CD4-positive, alpha-beta T cell treated with Interleukin-21 for 1 hour (primary cell): ENCODE results near the gene PRKCQ.

Source experiments
- DNase-seq: peaks from one replicate; pipeline ENCODE4 v3.0.0-alpha.2; 2020

Gene PRKCQ

GRCh38 chr10:6518791-6519429 is 61.2 kb downstream of the PRKCQ start:
- DNase-seq, result peak; percentile 41

- DNase-seq, result peak; percentile 41
Observed at GRCh38 chr10:6516929-6517284, 63.2 kb downstream of the PRKCQ start.

GRCh38 chr10:6516281-6516928 is 63.7 kb downstream of the PRKCQ start:
- DNase-seq, result no peak

GRCh38 chr10:6514844-6515780 is 65.0 kb downstream of the PRKCQ start:
- DNase-seq, result no peak

DNA sequence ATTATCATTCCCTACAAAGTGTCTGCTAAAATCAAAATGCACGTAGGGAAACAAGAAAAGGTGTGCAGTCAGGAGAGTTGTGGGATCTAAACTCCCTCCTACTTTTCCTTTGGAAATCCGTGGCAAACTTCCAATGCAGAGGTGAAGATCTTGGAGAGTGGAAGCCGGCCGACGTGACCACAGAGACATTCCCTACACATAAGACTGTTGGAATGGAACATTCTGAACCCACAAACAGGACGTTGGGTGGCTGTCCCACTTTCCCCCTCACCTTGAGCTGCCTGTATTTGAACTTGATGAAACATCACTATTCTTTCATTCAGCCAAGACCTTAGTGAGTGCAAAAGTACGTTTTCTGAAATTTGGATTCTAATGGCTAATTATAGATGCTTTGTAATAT is 65.9 kb downstream of the PRKCQ start:
- DNase-seq, result no peak

GRCh38 chr10:6513476-6513875 is 66.6 kb downstream of the PRKCQ start:
- DNase-seq, result peak; percentile 49

GRCh38 chr10:6512182-6512581 is 67.9 kb downstream of the PRKCQ start:
- no peak for DNase-seq

DNA sequence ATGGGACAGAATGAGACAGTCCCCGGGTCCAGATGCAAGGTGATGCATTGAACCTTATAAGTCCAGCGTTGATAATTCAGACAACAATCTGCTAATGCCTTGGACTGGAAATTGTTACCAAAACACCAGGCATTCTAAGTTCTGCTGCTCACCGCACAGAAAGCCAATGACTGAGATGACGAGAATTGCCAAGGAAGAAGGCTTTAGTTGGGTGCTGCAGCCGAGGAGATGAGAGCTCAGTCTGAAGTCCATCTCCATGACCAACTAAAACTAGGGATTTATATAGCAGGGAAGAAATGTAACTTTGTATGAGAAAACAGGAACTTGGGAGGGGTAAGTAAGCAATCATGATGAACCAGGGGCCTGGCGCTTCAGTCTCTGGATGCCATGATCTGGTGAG is 68.7 kb downstream of the PRKCQ start:
- no peak for DNase-seq

- DNase-seq, result peak; percentile 56
Observed at GRCh38 chr10:6507311-6507710, 72.8 kb downstream of the PRKCQ start.

DNA sequence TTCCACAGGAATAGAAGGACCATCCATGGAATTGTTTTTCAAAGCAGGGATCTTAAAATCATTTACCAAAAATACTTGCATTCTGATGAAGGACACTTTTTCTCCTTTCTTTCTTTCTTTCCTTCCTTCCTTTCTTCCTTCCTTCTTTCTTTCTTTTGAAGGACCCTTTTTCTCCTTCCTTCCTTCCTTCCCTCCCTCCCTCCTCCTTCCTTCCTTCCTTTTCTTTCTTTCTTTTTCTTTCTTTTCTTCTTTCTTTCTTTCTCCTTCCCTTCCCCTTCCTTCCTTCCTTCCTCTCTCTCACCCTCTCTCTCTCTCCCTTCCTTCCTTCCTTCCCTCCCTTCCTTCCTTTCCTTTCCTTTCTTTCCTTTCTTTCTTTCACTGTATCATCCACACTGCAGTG is 74.8 kb downstream of the PRKCQ start:
- DNase-seq, result no peak

DNA sequence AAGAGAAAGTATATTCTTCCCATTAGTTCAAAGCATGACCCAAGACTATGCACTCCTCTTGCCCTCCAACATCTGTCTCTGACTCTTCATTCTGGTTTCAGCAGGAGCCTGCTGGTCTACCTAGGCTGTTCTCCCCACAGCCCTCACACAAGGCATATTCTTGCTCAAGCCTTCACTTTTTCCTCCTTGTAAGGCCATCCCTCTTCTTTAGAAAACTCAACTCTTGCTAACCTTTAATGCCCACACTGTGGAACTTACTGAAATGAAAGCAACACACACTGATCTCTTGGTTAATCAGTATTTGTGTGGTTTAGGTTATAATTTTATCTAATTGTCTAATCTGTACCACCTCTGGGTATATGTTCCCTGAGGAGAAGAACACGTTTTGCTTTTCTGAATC is 75.8 kb downstream of the PRKCQ start:
- peak; percentile 19 for DNase-seq

- no peak for DNase-seq
Observed at GRCh38 chr10:6503171-6503570, 76.9 kb downstream of the PRKCQ start.

DNA sequence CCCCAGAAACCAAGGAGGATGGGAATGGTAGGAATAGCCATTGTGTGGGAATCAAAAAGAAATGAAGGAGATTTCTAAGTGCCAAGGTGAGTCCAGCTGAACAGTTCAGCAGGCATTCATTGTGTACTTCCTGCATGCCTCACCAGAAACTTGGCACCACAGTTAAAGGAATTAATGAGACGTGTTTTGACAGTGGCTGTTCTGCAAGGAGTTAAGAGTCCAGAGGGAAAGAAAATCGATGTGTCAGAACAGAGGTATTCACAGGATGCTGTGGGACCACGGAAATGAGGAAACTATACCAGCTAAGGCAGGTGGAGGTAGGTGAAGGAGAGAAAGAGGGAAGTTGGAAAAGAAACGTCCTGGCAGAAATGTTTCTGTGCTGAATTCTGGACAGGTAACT is 78.1 kb downstream of the PRKCQ start:
- no peak for DNase-seq

- DNase-seq, result no peak
Observed at GRCh38 chr10:6499974-6500373, 80.1 kb downstream of the PRKCQ start.

DNA sequence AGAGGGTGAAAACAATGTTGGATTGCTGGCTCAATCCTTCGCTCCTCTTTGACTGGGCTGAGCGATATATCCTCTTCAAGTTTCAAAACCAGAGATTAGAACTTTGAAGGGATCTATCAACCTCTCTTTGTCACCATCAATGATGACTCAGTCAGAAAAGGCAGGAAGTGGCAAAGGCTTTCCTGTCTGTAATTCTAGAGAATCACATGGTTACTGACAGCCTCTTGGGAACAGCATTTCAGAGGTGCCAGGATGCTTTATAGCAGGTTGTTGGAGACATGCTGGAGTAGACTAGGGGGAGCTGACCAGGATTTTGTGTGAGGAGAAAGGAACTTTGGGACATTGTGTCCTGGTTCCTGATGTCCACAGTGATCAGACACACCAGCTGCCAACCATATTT is 81.3 kb downstream of the PRKCQ start:
- DNase-seq, result peak; percentile 78

DNA sequence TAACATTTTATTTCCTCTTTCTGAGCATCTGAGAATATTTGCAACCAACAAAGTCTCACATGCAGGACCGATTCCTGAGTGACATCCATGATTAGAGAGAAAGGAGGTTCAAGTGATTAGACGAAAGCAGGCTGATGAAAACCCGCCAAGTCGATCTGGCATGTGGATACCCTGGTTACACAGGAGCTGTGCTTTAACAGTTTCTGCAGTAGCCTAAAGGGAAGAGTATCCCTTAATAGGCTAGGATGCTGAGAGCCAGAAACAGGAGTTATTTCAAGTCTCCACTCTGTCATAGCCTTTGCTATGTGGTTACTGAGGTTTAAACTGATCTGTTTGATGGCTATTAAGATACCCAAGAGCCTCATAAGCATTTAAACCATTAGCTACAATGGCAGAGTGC is 82.5 kb downstream of the PRKCQ start:
- no peak for DNase-seq

DNA sequence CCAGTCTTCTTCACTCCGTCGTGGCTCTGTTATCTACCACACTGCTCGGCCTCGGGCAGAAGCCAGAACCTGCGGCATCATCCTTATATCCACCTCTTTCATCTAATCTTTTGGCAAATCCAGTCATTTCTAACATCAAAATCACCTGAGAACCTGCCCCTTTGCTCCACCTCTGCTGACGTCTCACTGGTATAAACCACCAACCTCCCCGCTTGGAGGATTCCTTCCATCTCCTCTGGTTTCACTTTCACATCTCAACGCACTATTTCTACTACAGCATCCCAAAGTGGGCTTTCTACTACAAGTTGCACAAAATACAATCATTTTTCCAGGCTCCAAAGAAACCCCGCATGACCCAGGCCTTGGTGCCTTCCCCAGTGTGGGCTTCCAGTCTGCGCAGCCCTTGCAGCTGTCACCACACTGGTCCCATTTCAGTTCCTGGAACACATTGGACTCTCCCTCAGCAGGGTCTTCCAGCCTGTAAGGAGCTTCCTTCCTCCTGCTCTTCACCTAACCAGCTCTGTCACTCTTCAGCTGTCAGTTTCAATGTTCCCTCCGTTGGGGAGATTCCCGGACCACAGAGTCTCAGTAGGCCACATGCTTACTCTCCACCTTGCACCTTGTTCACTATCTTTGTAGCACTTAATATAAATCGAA is 85.0 kb downstream of the PRKCQ start:
- peak; percentile 81 for DNase-seq

- DNase-seq, result no peak
Observed at GRCh38 chr10:6494442-6494819, 85.6 kb downstream of the PRKCQ start.

DNA sequence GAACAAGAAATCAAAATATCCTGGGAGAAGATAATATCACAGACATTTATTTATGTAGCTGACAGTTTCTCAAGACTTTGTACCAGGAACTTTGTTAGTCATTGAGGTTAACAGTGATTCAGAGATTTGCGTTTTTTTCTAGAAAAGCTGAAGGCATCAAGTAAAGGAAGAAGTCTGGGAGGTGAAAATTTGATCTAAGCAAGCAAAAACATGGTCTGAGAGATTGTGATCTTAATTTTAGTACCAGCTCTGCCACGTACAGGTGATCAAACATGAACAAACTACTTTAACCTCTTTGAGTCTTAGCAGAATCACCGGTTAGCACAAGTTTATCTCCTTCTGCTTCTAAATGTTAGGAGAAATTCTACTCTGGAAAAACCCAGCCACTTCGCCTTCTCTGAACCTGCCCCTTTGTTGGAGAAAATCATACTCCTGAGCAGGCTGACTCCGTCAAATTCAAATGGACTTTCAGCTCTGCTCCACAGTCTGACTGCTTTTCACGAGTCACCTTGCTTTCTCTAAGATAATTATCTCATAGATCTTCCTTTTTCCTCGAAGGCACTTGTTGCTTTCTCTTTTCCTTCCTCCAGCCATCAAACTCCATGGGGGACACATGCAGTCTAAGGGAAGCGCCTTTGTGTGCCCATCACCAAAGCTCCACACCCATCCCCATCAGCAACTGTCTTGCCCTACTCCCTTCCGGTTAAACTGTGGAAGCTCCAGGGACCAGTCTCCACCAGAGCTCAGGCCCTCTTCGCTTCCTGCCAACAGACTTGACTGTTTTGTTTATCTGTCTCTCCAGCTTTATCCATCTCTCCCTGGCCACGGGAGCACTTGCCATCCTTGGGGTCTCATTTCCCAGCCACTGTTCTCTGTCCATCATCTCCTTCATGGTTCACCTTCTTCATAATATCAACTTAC is 86.3 kb downstream of the PRKCQ start:
- peak; percentile 60 for DNase-seq

GRCh38 chr10:6492896-6493295 is 87.2 kb downstream of the PRKCQ start:
- DNase-seq, result no peak

- peak; percentile 82 for DNase-seq
Observed at GRCh38 chr10:6491841-6492609, 88.1 kb downstream of the PRKCQ start.

GRCh38 chr10:6490614-6491013 is 89.5 kb downstream of the PRKCQ start:
- DNase-seq, result no peak
